Upper lobe of right lung (tissue), 1 donor: ENCODE results near the gene CCDC201. TPM values are rescaled to one million over a fixed set of nuclear protein-coding genes. Genes with fewer than 3 reads are reported as not detected.

Source experiments
- ATAC-seq: fragments of 200-7000 bp; cut with Tn5 transposase; one replicate; pipeline ENCODE4 v1.9.1; 2020; ENCODE audit warnings: mild to moderate bottlenecking, moderate library complexity
- DNase-seq: peaks from one replicate; pipeline ENCODE4 v3.0.0-alpha.2; 2020
- H3K27ac ChIP-seq: fragments of 200-600 bp; one replicate; pipeline ENCODE4 v1.8.0; 2022
- H3K27me3 ChIP-seq: fragments of 200-600 bp; one replicate; pipeline ENCODE4 v1.8.0; 2022; ENCODE audit warnings: mild to moderate bottlenecking
- H3K36me3 ChIP-seq: fragments of 200-600 bp; one replicate; pipeline ENCODE4 v1.8.0; 2022
- H3K4me1 ChIP-seq: fragments of 200-600 bp; one replicate; pipeline ENCODE4 v1.8.0; 2022
- H3K4me3 ChIP-seq: fragments of 200-600 bp; one replicate; pipeline ENCODE4 v1.8.0; 2022; ENCODE audit warnings: mild to moderate bottlenecking
- H3K9me3 ChIP-seq: fragments of 200-600 bp; one replicate; pipeline ENCODE4 v1.8.0; 2022
- intact Hi-C: fragments of 100-400 bp; cut with DNase I; formaldehyde crosslinking; loops from one replicate; pipeline ENCODE4 v1.11.0; 2022
- total RNA-seq: library from RNA; stranded (reverse); fragmentation: NEBNext Ultra II Directional; extraction: Animal tissue kit (Norgen Biotek cat#: 25700); gene quantifications from one replicate; pipeline ENCODE4 v1.2.1, GENCODE V29; 2021
- TF ChIP-seq, protein P1 (sequence below): fragments of 200-600 bp; IDR thresholded peaks from one replicate; pipeline ENCODE4 v1.8.0; 2022; ENCODE audit warnings: antibody characterized with exemption
- donor health status: DM: no; HTN: yes; CAD: no; lungs with severe emphysema.

The CCDC201 gene
- total RNA-seq, 1 donor from 2014 or later, result not detected

DNA sequence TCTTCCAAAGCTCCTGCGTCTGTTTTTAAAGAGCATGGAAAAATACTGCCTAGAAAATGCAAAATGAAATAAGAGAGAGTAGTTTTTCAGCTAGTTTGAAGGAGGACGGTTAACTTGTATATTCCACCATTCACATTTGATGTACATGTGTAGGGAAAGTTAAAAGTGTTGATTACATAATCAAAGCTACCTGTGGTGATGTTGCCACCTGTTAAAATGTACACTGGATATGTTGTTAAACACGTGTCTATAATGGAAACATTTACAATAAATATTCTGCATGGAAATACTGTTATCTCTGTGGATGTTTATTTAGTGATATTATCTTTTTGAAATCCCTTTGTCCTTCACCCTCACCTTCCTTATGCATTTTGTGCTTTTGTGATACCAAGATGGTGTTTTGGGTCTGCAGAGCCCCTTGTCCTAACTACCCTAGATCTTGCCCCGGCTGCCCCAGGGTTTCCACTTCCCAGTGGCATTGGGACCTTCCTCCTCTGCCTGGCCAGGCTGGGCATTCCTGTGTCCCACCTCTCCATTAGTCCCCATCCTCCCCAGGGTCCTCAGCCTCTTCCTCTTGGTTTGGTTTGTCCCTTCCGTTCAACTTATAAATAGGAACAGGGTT, 20.6 kb upstream of the CCDC201 start:
- no peak for DNase-seq
- Histone ChIP-seq H3K4me3 (no peak overlapping the region), H3K9me3 (no peaks in the 10 kb centered on the region), H3K4me1 (no peaks in the 10 kb centered on the region), H3K27me3 (peaks cover 27% of the 10 kb centered on the region), H3K27ac (no peak overlapping the region), H3K36me3 (no peaks in the 10 kb centered on the region)
- no peak for ATAC-seq
- TF ChIP-seq, protein P1, sequence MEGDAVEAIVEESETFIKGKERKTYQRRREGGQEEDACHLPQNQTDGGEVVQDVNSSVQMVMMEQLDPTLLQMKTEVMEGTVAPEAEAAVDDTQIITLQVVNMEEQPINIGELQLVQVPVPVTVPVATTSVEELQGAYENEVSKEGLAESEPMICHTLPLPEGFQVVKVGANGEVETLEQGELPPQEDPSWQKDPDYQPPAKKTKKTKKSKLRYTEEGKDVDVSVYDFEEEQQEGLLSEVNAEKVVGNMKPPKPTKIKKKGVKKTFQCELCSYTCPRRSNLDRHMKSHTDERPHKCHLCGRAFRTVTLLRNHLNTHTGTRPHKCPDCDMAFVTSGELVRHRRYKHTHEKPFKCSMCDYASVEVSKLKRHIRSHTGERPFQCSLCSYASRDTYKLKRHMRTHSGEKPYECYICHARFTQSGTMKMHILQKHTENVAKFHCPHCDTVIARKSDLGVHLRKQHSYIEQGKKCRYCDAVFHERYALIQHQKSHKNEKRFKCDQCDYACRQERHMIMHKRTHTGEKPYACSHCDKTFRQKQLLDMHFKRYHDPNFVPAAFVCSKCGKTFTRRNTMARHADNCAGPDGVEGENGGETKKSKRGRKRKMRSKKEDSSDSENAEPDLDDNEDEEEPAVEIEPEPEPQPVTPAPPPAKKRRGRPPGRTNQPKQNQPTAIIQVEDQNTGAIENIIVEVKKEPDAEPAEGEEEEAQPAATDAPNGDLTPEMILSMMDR, result no peak
- intact Hi-C loops, result no loop called here

DNA sequence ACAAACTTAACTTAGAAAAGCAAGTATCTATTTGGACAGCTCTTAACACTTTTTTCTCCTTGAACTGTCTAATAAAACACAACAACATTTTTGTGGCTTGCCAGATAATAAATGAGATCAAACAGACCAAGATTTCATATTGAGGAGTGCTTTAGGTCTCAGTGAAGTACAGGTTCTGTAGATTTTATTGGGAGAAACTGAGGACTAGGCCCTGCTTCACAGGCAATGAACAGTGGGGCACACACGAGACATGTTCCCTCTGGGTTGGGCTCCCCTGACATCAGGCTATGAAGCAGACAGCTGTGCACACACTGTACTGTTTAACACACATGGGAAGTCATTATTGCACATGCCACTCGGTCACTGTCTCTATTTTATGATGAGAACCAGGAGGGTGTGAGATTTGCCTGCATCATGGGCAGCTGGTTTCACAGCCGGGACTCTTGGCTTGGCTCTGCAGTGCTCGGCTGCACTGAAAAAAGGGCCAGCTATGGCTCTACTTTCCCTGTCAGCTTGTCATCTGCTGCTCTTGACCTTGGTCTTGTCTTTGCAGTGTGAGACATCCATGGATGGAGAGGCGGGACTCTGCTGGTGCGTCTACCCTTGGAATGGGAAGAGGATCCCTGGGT, 19.6 kb upstream of the CCDC201 start:
- Histone ChIP-seq H3K4me3 (no peak overlapping the region), H3K27ac (no peak overlapping the region), H3K4me1 (no peaks in the 10 kb centered on the region), H3K27me3 (peaks cover 37% of the 10 kb centered on the region), H3K9me3 (no peaks in the 10 kb centered on the region), H3K36me3 (no peaks in the 10 kb centered on the region)
- TF ChIP-seq, protein P1, result no peak
- intact Hi-C loops, result no loop called here
- ATAC-seq (no peak), DNase-seq (no peak)

DNA sequence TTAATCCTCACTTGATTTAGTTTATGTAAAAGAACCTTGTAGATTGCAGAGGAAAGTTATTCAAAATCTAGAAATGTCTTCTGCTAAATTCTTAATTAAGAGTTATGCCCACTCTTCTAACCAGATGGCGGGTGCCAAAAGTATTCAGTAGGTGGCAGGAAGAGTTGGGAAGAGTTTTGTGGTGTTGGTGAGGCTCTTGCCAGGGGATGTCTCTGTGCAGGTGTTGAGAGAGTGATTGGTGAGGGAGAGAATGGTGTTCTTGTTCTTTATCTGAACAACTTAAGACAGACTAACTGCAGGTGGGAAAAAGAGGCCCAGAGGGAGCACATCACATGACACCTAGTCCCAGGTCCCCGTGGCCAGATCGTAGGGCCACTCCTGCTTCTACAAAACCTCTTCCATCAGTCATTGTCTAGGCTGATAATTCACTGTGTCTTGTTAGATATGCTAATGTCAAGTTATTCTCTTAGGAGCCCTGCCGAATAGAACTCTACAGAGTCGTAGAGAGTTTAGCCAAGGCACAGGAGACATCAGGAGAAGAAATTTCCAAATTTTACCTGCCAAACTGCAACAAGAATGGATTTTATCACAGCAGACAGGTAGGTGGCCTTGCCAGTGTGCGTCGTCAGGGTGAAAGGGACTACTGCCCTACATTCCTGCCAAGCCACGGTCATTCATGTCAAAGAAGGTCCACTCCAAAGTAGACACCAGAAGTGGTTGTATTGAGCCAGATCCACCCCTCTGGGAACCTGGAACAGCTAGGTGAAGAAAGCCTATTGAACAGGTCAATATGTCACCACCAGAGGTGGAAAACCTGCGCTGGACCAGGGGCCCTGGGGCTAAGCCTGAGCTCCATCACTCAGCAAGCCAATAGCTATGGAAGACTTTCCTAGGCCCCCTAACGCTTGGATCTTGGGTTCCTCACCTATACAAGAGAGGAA, 18.9 kb upstream of the CCDC201 start:
- no peaks in the 10 kb centered on the region for H3K4me1 ChIP-seq
- H3K4me3 ChIP-seq, result no peak overlapping the region
- intact Hi-C loops, result no loop called here
- H3K9me3 ChIP-seq, result no peaks in the 10 kb centered on the region
- no peaks in the 10 kb centered on the region for H3K36me3 ChIP-seq
- peaks cover 43% of the 10 kb centered on the region for H3K27me3 ChIP-seq
- DNase-seq, result no peak
- no peak for ATAC-seq
- H3K27ac ChIP-seq, result no peak overlapping the region
- TF ChIP-seq, protein P1, result no peak

DNA sequence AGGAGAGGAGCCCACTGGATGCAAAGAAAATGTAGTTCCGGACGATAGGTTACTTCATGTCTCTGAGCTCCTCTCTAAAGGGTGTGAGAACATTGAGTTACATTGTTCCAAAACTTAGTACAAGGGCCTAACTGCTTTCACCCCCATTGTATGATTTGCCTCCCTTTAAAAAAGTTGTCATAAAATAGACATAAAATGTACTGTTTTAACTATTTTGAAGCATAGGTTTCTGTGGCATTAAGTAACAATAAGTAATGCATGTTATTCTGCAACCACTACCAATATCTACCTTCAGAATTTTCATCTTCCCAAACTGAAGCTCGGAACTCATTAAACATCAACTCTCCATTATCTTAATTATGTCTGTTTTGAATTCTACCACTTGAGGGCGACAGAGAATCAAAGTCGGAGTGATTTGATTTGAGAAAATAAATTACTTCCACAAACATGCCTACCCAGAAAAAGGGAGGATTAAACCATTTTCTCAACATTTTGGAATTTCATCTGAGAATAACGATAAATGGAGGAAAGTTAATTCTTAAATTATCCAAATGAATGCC, 18.1 kb upstream of the CCDC201 start:
- intact Hi-C loops, result no loop called here
- ATAC-seq (no peak), DNase-seq (no peak)
- no peaks in the 10 kb centered on the region for H3K36me3 ChIP-seq
- no peaks in the 10 kb centered on the region for H3K4me1 ChIP-seq
- no peaks in the 10 kb centered on the region for H3K9me3 ChIP-seq
- TF ChIP-seq, protein P1, result peak; percentile 67
- no peak overlapping the region for H3K27ac ChIP-seq
- no peak overlapping the region for H3K4me3 ChIP-seq
- H3K27me3 ChIP-seq, result peaks cover 43% of the 10 kb centered on the region

DNA sequence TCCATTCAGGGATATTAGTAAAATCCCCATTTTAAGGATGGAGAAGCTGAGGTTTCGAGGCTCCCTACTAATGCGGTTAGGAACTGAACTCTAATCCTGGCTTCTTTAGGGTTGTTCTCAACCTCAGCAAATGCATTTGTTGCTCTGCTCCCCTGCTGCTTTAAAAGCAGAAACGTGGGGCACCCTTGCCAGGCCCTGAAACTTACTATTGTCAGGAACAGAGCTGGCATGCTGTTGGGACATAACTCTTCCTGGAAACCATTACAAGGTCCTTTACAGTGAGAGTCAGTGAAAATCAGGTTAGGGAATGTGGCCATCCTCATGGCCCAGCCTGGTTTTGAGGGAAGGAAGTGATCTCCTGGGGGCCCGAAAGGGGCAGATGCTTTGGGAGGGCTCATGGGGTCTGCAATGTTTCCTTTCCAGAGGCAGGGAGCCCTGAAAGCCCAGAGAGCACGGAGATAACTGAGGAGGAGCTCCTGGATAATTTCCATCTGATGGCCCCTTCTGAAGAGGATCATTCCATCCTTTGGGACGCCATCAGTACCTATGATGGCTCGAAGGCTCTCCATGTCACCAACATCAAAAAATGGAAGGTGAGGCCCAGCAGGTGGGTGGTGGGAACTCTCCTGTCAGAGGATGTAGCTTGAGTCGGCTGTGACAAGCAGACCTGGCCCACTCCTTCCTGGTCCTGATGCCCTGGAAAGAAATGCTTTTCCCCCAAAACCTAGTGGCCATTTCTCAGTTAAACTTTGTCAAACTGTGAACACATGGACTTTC, 17.4 kb upstream of the CCDC201 start:
- no peaks in the 10 kb centered on the region for H3K9me3 ChIP-seq
- DNase-seq (no peak), ATAC-seq (no peak)
- H3K4me3 ChIP-seq, result no peak overlapping the region
- peaks cover 46% of the 10 kb centered on the region for H3K27me3 ChIP-seq
- intact Hi-C loops, result no loop called here
- TF ChIP-seq, protein P1, result no peak
- no peak overlapping the region for H3K27ac ChIP-seq
- H3K36me3 ChIP-seq, result no peaks in the 10 kb centered on the region
- no peaks in the 10 kb centered on the region for H3K4me1 ChIP-seq
